Nephron (organoid): ENCODE data around the gene GATD1.

Source experiments
- H3K27ac Mint-ChIP-seq, 3 experiments: 2 replicates each; pipeline ENCODE4 v1.8.0; 2020; ENCODE audit warnings: mixed read lengths in 3 of 3, mild to moderate bottlenecking in 2 of 3, moderate library complexity in 1 of 3
- H3K27me3 Mint-ChIP-seq: 2 replicates; pipeline ENCODE4 v1.8.0; 2021; ENCODE audit warnings: low read depth, mild to moderate bottlenecking, moderate library complexity, mixed read lengths
- H3K36me3 Mint-ChIP-seq: 2 replicates; pipeline ENCODE4 v1.8.0; 2020; ENCODE audit warnings: low read depth, mixed read lengths
- H3K4me1 Mint-ChIP-seq: 2 replicates; pipeline ENCODE4 v1.8.0; 2020; ENCODE audit warnings: mixed read lengths
- H3K4me3 Mint-ChIP-seq, 3 experiments: 2 replicates each; pipeline ENCODE4 v1.8.0; 2020; ENCODE audit warnings: mild to moderate bottlenecking in 3 of 3, mixed read lengths in 3 of 3, moderate library complexity in 2 of 3
- H3K9me3 Mint-ChIP-seq: 2 replicates; pipeline ENCODE4 v1.8.0; 2020; ENCODE audit warnings: mixed read lengths
- CTCF ChIP-seq, 3 experiments: fragments of 200-600 bp; sonication (generic); IDR thresholded peaks; one replicate each; pipeline ENCODE4 v1.5.0; 2021; ENCODE audit warnings: antibody characterized with exemption in 3 of 3; ENCODE audit not compliant: unreplicated experiment in 3 of 3

The GATD1 gene

GRCh38 chr11:769887-770641 lies 7.2 kb downstream of the GATD1 start:
- Mint-ChIP-seq H3K27ac (no peak overlapping the region), H3K4me1 (no peaks in the 10 kb centered on the region), H3K9me3 (no peaks in the 10 kb centered on the region), H3K4me3 (no peak overlapping the region), H3K36me3 (peaks cover 16% of the 10 kb centered on the region), H3K27me3 (no peaks in the 10 kb centered on the region)
- no peak for TF ChIP-seq CTCF (IDR thresholded peaks at IDR 0.05; ENCODE audit: unreplicated experiment in 3 of 3)

GRCh38 chr11:767238-767637 lies 10.0 kb downstream of the GATD1 start:
- Mint-ChIP-seq H3K4me3 (no peak overlapping the region), H3K9me3 (no peaks in the 10 kb centered on the region), H3K4me1 (no peaks in the 10 kb centered on the region), H3K36me3 (peaks cover 23% of the 10 kb centered on the region), H3K27me3 (no peaks in the 10 kb centered on the region), H3K27ac (no peak overlapping the region)
- TF ChIP-seq CTCF (IDR thresholded peaks at IDR 0.05; ENCODE audit: unreplicated experiment in 3 of 3), result no peak

GRCh38 chr11:766936-767210 lies 10.4 kb downstream of the GATD1 start:
- no peak overlapping the region for H3K27ac Mint-ChIP-seq
- no peak overlapping the region for H3K4me3 Mint-ChIP-seq
- no peaks in the 10 kb centered on the region for H3K4me1 Mint-ChIP-seq
- no peak for TF ChIP-seq CTCF (IDR thresholded peaks at IDR 0.05; ENCODE audit: unreplicated experiment in 3 of 3)
- H3K27me3 Mint-ChIP-seq, result no peaks in the 10 kb centered on the region
- peaks cover 25% of the 10 kb centered on the region for H3K36me3 Mint-ChIP-seq
- no peaks in the 10 kb centered on the region for H3K9me3 Mint-ChIP-seq

GRCh38 chr11:766106-766935 lies 11.0 kb downstream of the GATD1 start:
- no peaks in the 10 kb centered on the region for H3K9me3 Mint-ChIP-seq
- no peak overlapping the region for H3K4me3 Mint-ChIP-seq
- peaks cover 30% of the 10 kb centered on the region for H3K36me3 Mint-ChIP-seq
- TF ChIP-seq CTCF (IDR thresholded peaks at IDR 0.05; ENCODE audit: unreplicated experiment in 3 of 3), result no peak
- H3K27ac Mint-ChIP-seq, result no peak overlapping the region
- H3K27me3 Mint-ChIP-seq, result no peaks in the 10 kb centered on the region
- no peaks in the 10 kb centered on the region for H3K4me1 Mint-ChIP-seq

GRCh38 chr11:765802-766091 lies 11.5 kb downstream of the GATD1 start:
- TF ChIP-seq CTCF (IDR thresholded peaks at IDR 0.05; ENCODE audit: unreplicated experiment in 3 of 3), result no peak
- Mint-ChIP-seq H3K9me3 (no peaks in the 10 kb centered on the region), H3K27me3 (no peaks in the 10 kb centered on the region), H3K27ac (no peak overlapping the region), H3K4me1 (no peaks in the 10 kb centered on the region), H3K4me3 (no peak overlapping the region), H3K36me3 (peaks cover 32% of the 10 kb centered on the region)
